Panc1 (cell line): ENCODE data around the gene PIAS4. TPM values are rescaled to one million over a fixed set of nuclear protein-coding genes. Genes with fewer than 3 reads are reported as not detected.
A peak's percentile ranks its signal among the peaks of the same experiment; 100 is the strongest.

Source experiments
- ATAC-seq: fragments of 200-7000 bp; cut with Tn5 transposase; 2 replicates; pipeline ENCODE4 v1.9.1; 2020; ENCODE audit warnings: mild to moderate bottlenecking, moderate library complexity
- BruUV-seq: library from RNA; stranded (reverse); fragments of 400-500 nt; replicated peaks from 2 replicates; lab custom pipeline; 2021; lab: Mats Ljungman, UMichigan
- CTCF ChIA-PET: fragments of 300-600 bp; sonication (Branson Sonifier 250); formaldehyde crosslinking; loops from one replicate; lab custom pipeline; 2022; ENCODE audit warnings: antibody characterized with exemption; lab: Charles Lee
- POLR2A ChIA-PET: fragments of 300-600 bp; sonication (Branson Sonifier 250); formaldehyde crosslinking; loops from one replicate; lab custom pipeline; 2022; ENCODE audit warnings: antibody characterized with exemption; lab: Charles Lee
- DNase-seq: peaks from one replicate; pipeline ENCODE4 v3.0.0-alpha.2; 2010; ENCODE audit warnings: low read depth, low spot score
- H3K27ac ChIP-seq: 2 replicates; pipeline ENCODE4 v1.5.1; 2011; ENCODE audit warnings: mild to moderate bottlenecking, low read length, inconsistent platforms
- H3K27me3 ChIP-seq: fragments of 200-500 bp; sonication (Bioruptor generic); 2 replicates; pipeline ENCODE4 v1.6.0; 2014; ENCODE audit warnings: low read length, inconsistent platforms; ENCODE audit not compliant: control insufficient read depth, insufficient read depth
- H3K36me3 ChIP-seq: fragments of 200-500 bp; sonication (Bioruptor generic); 2 replicates; pipeline ENCODE4 v1.5.1; 2014; ENCODE audit warnings: inconsistent platforms, mild to moderate bottlenecking, low read length, moderate library complexity; ENCODE audit not compliant: control insufficient read depth, insufficient read depth
- H3K4me1 ChIP-seq: 2 replicates; pipeline ENCODE4 v1.5.1; 2011; ENCODE audit warnings: inconsistent platforms, mild to moderate bottlenecking, low read length, moderate library complexity; ENCODE audit not compliant: control insufficient read depth, insufficient read depth
- H3K4me3 ChIP-seq, 2 experiments: 2 replicates each; pipeline ENCODE4 v1.5.1; 2011 to 2012; ENCODE audit warnings: low read depth in 2 of 2, low read length in 2 of 2, mild to moderate bottlenecking in 2 of 2, inconsistent platforms in 1 of 2, moderate library complexity in 1 of 2
- H3K9me3 ChIP-seq: fragments of 200-500 bp; sonication (Bioruptor generic); 2 replicates; pipeline ENCODE4 v1.5.1; 2014; ENCODE audit warnings: low read depth, mild to moderate bottlenecking, inconsistent platforms, low read length, moderate library complexity; ENCODE audit not compliant: control insufficient read depth, insufficient read depth
- CTCF ChIP-seq: fragments of 450-650 bp; IDR thresholded peaks from 2 replicates; pipeline ENCODE4 v1.5.1; 2017; ENCODE audit warnings: mild to moderate bottlenecking
- POLR2AphosphoS5 ChIP-seq: IDR thresholded peaks from 2 replicates; pipeline ENCODE4 v1.6.1; 2012; ENCODE audit warnings: mild to moderate bottlenecking, low read depth, low read length, moderate library complexity
- REST ChIP-seq, 2 experiments: IDR thresholded peaks; 2 replicates each; pipeline ENCODE4 v1.6.1; 2011 to 2012; ENCODE audit warnings: low read depth in 2 of 2, control low read depth in 1 of 2, low read length in 1 of 2, mild to moderate bottlenecking in 1 of 2, moderate library complexity in 1 of 2; ENCODE audit not compliant: insufficient read depth in 1 of 2
- SIN3A ChIP-seq: IDR thresholded peaks from 2 replicates; pipeline ENCODE4 v1.6.1; 2012; ENCODE audit warnings: low read depth, mild to moderate bottlenecking, low read length, moderate library complexity, borderline replicate concordance; ENCODE audit not compliant: insufficient read depth
- TCF7L2 ChIP-seq: IDR thresholded peaks from 2 replicates; pipeline ENCODE4 v1.6.1; 2011; ENCODE audit warnings: mild to moderate bottlenecking, low read depth, low read length, inconsistent platforms
- in situ Hi-C: cut with HindIII; loops from 2 replicates; pipeline ENCODE4 v1.10.0; 2016; ENCODE audit warnings: low sequenced_read_pairs, low pct_unique_long_range_greater_than_20kb
- intact Hi-C: fragments of 100-400 bp; cut with micrococcal nuclease; formaldehyde crosslinking; loops from one replicate; pipeline ENCODE4 v1.10.0; 2022; ENCODE audit not compliant: unreplicated experiment
- total RNA-seq: library from RNA; stranded (reverse); gene quantifications from one replicate; pipeline ENCODE4 v1.2.1, GENCODE V29; 2021; ENCODE audit not compliant: unreplicated experiment

Gene PIAS4
- total RNA-seq, 1 experiment from 2014 or later: 36.7 TPM

DNA sequence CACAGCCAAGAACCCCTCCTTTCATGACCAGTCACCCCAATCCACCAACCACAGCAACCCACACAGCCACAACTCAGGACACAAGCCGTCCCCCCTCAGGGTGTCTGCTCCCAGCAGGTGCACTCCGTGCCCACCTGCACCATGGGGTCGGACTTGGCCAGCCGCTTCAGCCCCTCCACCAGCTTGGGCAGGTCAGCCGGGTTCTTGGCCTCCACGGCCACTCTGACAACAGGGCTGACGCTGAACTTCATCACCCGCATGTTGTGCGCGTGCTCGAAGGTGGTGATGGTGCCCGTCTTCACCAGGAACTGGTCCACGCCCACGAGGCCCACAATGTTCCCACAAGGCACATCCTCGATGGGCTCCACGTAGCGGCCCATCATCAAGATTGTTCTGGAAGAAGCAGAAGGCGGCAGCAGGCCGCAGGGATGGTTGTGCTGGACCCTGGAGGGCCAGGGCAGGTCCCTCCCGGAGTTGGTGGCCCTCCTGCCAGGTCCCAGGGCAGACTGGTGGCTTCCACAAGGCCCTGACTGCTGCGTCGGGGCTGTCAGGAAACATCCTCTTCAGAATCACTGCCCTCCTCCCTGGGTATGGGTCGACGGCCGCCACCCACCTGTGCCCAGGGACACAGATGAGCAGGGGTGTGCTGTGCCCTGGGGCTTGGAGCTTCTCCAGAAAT lies 27.7 kb upstream of the PIAS4 start:
- H3K36me3 ChIP-seq: peaks cover 42% of the 10 kb centered on the region
- BruUV-seq: no TSS peak
- in situ Hi-C loops (no loop called here), intact Hi-C loops (loop anchor here (10.0 kb wide), 1 partner anchor 225 kb away; no protein-coding TSS in a partner anchor)
- H3K27me3 ChIP-seq: no peaks in the 10 kb centered on the region
- H3K9me3 ChIP-seq: no peaks in the 10 kb centered on the region
- ChIA-PET POLR2A (no interaction called here), CTCF (no interaction called here)
- no peak overlapping the region for H3K27ac ChIP-seq
- 0 out of 2 replicates have a peak, but pooled peaks have one; percentile 6 for ATAC-seq
- DNase-seq: no peak
- H3K4me3 ChIP-seq: no peak overlapping the region
- H3K4me1 ChIP-seq: no peaks in the 10 kb centered on the region; the same call in none of the 2 replicates
- no peak for TF ChIP-seq TCF7L2
- TF ChIP-seq POLR2AphosphoS5: no peak
- peak in 1 of 2 experiments; percentile 47; a peak in 1 of 4 replicates for TF ChIP-seq REST (IDR thresholded peaks at IDR 0.05; ENCODE audit: insufficient read depth in 1 of 2, low read depth in 2 of 2, low read length in 1 of 2)

DNA sequence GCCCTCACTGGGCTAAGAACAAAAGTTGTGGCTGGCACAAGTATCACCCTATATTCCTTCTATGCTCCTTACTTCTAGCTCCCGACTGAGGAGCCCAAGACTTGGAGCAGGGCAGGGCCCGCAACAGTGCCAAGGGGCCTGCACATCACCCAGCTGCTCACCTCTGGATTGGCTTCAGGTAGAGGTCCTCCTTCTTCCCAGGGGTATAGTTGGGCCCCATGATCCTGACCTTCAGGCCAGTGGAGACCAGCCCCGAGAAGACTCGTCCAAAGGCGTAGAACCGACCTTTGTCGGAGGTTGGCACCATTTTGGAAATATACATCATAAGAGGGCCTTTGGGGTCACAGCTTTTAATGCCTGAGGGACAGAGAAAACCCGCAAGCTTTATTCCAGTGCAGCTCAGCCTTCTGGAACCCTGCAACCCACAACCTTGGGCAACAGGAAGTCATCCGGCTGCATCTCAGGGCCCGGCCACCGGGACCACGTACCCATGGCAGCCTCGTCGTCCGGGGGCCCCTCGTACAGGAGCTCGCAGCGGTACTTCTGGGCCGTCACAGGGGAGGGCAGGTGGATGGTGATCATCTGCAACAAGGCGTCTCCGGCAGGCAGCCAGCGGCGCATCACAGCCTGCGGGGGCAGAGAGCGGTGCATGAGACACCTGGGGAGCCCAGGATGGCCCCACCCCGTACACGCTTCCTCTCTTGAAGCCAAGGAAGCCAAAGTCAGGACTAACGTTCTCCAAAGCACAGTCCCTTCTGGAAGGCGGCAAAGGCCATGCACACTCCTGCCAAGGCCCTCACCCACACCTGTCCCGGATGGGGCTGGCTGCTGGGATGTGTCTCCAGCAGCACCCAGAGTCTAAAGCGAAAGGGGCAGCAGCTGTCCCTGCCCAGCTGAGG lies 26.9 kb upstream of the PIAS4 start:
- intact Hi-C loops: loop anchor here (10.0 kb wide), 1 partner anchor 224 kb away; no protein-coding TSS in a partner anchor
- Histone ChIP-seq H3K36me3 (peaks cover 42% of the 10 kb centered on the region), H3K4me3 (no peak overlapping the region), H3K4me1 (no peaks in the 10 kb centered on the region; the same call in none of the 2 replicates), H3K27me3 (no peaks in the 10 kb centered on the region), H3K27ac (no peak overlapping the region), H3K9me3 (no peaks in the 10 kb centered on the region)
- TF ChIP-seq CTCF: no peak
- TF ChIP-seq TCF7L2: no peak
- TF ChIP-seq SIN3A: no peak
- no peak for TF ChIP-seq REST (IDR thresholded peaks at IDR 0.05; ENCODE audit: insufficient read depth in 1 of 2, low read depth in 2 of 2, low read length in 1 of 2)
- TF ChIP-seq POLR2AphosphoS5: no peak
- in situ Hi-C loops: no loop called here
- ChIA-PET POLR2A (interaction anchor here (0.6 kb wide), 1 partner anchor 258 kb away, joined by 7 read pairs; no protein-coding TSS in a partner anchor), CTCF (no interaction called here)
- no peak for ATAC-seq
- TSS peak; percentile 2 for BruUV-seq
- DNase-seq: no peak
